KG1 (cell line): ENCODE data around the gene B3GALT4.
A peak's percentile ranks its signal among the peaks of the same experiment; 100 is the strongest.
"Not testable (repeated sequence)": the region's sequence is repeated elsewhere in the genome, so short reads cannot be mapped to it uniquely, and the experiment has no call there.

Experiments
- DNase-seq: peaks from one replicate; lab custom pipeline; 2025; lab: John Stamatoyannopoulos, UW

B3GALT4 gene, protein sequence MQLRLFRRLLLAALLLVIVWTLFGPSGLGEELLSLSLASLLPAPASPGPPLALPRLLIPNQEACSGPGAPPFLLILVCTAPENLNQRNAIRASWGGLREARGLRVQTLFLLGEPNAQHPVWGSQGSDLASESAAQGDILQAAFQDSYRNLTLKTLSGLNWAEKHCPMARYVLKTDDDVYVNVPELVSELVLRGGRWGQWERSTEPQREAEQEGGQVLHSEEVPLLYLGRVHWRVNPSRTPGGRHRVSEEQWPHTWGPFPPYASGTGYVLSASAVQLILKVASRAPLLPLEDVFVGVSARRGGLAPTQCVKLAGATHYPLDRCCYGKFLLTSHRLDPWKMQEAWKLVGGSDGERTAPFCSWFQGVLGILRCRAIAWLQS

DNA sequence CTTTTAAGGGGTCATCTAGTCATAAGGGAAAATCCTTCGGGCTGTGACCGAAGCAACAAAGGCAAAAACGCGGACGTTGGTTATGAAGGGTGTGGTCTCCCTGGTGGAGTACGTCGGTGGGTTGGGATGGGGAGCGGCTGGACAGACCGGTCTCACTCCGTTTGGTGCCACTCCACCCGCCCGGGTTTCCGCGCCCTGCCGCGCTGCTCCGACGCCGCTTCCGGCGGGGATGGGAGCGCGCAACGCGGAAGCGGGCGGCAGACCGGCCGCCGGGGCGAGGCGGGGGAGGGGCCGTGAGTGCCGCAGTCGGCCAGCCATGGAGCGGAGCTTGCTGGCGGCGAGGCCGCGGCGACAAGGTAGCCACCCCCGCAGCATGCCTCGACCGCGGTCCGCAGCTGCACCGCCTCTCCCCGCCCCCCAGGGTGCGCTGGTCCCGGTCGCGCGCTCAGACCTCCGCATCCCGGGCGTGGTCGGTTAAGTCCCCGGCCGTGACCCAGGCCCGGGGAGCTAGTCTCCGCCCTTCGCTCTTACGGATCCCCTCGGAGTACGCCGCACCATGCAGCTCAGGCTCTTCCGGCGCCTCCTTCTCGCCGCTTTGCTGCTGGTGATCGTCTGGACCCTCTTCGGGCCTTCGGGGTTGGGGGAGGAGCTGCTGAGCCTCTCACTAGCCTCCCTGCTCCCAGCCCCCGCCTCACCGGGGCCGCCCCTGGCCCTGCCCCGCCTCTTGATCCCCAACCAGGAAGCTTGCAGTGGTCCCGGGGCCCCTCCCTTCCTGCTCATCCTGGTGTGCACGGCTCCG, at the start of gene B3GALT4:
TSS of gene B3GALT4 (plus strand) at position 260 of the 799 bp plus-strand sequence. CDS start at position 557, 297 bp downstream.
- no peak for DNase-seq

DNA sequence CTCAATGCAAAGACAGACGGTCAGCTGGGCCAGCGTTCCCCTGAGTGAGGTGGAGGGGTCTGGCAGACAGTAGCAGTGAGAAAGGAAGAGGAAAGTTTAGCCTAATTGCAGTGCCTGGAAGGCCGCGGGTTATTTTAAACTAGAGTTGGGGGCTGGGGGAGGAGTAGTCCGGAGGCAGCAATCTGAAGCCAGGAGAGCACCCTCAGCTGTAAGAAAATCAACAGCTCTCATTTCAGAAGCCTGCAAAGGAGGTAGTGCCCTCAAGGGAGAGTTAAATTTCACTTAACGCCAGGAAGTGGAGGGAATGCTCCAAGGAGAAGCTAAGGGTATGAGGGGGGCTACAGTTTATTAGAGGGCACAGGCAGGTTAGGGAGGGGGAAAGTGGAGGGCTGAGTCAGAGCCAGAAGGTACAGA, 41.7 kb upstream of the B3GALT4 start:
- no peak for DNase-seq

DNA sequence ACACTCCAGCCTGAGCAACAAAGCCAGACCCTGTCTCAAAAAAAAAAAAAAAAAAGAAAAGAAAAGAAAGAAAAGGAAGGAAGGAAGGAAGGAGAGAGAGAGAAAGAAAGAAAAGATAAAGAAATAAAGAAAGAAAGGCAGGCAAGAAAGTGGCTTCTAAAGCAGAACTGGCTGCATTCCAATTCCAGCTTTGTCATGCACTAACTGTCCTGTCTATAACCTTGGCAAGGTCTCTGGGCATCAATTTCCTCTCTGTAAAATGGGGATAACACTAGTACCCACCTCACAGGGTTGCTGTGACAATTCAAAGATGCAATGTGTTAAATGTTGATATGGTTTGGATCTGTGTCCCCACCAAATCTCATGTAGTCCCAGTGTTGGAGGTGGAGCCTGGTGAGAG, 40.6 kb upstream of the B3GALT4 start:
- no peak for DNase-seq

DNA sequence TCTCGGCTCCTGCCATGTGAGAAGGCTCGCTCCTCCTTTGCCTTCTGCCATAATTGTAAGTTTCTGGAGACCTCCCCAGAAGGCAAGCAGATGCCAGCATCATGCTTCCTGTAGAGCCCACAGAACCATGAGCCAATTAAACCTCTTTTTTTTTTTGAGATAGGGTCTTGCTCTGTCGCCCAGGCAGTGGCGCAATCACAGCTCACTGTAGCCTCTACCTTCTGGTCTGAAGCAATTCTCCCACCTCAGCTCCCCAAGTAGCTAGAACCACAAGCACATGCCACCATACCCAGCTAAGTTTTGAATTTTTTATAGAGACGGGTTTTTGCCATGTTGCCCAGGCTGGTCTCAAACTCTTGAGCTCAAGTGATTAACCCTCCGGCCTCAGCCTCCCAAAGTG, 40.1 kb upstream of the B3GALT4 start:
- DNase-seq: no peak

DNA sequence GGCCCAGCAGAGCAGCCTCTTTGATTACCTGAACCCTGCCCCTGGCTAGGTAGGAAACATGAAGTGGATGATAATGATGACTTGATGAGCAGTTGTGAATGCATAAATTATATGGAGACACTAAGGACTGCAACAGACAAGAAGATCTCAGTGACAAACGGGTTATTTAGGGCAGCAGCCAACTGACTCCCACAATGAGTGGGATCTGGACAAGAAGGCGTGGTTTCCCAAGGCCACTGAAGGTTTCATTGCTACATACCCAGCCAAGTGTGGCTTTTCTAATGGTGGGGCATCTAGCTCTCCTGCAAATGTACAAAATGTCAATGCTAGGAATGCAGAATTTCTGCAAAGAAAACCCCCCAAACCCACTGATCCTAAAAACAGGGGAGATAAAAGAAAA, 39.2 kb upstream of the B3GALT4 start:
- DNase-seq: no peak

DNA sequence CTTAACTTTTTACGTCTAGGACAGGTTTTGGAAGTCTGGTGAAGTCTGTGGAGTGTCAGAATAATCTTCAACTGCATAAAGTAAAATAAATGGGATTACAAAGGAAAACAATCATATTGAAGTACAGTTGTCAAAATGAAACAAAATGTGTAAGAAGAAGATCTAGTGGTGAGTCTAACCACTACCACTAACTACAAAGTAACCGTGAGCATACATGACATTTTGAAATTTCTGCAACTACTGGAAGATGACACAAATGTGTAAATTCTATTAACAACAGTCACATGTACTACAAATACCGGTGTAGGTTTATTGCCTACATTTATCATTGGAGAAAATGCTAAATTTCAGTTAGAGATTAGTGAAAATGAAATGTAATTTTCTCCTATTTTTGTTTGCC, 35.0 kb upstream of the B3GALT4 start:
- no peak for DNase-seq

DNA sequence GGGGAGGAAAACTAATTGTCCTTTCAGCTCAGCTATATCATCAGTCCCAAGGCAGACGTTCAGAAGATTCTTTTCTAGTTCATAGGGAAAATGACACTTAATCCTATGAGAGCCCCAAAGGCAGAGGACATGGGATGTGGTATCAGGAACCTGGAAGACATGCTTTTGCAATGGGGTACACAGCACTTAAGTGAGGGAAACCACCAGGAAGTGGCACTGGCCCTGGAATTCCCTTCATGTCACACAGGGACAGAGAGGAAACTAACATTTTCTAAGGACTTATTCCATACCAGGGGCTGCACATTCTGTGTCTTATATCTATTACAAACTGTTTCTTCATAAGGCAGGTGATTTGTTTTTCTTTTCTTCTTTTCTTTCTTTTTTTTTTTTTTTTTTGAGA, 33.4 kb upstream of the B3GALT4 start:
- DNase-seq: no peak

DNA sequence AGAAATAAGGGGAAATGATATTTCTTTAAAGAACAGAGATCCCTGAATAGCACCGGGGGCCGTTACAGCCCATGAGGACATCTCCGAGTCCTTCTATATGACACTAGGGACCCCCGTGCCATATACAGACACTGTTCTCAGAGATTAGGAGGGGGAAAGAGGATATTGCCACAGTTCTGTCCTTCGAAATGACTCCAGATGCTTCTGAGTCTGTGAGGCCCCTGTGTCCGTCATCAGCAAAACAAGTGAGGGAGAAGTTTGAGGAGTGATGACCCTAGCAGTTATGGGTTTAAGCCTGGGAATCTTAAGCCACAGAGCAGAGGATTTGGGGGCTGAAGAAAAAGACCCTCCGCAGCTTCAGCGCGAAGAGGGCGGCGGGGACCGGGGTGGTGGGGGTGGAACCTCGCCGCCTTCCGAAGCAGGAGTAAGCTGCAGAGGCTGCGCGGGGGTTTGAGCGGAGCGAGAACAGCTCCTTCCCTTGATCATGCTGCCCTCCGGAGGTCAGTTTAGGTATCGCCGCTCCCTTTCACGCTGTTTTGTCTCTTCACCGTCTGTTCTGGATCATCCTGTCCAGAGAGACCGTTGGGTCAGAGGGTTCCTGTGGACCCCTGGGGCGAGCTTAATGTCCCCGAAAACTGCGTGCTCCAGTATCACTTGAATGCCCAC, 28.8 kb upstream of the B3GALT4 start:
- peak; percentile 76 for DNase-seq

DNA sequence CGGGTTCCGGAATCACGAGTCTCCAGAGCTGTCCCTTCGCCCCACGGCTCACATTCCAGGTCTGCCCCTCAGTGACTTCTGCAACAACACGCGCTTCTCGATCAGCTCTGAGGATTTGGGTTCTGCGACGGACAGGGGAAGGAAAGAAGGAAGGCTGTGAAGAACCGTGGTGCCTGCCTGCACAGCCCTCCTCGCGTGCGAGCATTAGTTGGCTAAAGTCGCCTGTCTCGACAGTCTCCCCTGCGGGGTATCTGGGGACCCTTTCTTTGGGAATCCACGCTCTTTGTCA, 28.3 kb upstream of the B3GALT4 start:
- peak; percentile 76 for DNase-seq

DNA sequence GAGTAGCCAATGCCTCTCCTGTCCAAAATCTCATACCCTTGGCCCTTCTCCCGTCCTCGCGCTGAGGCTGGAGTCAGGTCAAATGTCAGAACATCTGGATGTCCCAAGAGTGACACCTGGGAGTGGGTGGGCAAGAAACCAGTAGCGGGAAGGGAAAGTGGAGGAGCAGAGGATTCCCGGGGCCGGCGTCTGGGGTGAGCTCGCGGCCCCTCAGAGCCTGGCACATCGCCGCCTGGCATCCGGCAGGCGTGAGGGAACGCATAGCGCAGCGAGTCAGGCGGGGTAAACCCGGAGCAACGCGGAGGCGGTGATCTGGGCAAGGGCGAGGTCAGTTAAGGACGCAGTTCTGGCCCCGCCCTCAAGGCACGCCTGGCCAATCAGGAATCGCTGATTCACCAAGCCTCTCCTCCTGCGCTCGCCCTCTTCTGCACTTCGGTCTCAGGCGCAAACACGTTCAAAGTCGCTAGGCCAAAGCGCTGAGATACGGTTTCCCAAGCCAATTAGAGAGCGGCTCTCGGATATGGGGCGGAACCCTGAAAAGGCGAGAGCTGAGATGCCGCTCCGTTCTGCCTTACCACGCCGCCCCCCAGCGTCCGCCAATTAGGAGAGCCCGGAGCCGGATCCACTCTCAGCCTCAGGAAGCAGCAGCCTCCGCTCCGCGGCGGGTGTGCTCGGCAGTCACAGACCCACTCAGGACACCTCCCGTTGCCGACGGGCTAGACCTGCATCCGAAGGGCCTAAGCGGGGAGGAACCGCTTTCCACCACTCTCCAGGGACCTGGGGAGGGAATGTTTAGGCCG, 27.8 kb upstream of the B3GALT4 start:
- DNase-seq: peak; percentile 99

DNA sequence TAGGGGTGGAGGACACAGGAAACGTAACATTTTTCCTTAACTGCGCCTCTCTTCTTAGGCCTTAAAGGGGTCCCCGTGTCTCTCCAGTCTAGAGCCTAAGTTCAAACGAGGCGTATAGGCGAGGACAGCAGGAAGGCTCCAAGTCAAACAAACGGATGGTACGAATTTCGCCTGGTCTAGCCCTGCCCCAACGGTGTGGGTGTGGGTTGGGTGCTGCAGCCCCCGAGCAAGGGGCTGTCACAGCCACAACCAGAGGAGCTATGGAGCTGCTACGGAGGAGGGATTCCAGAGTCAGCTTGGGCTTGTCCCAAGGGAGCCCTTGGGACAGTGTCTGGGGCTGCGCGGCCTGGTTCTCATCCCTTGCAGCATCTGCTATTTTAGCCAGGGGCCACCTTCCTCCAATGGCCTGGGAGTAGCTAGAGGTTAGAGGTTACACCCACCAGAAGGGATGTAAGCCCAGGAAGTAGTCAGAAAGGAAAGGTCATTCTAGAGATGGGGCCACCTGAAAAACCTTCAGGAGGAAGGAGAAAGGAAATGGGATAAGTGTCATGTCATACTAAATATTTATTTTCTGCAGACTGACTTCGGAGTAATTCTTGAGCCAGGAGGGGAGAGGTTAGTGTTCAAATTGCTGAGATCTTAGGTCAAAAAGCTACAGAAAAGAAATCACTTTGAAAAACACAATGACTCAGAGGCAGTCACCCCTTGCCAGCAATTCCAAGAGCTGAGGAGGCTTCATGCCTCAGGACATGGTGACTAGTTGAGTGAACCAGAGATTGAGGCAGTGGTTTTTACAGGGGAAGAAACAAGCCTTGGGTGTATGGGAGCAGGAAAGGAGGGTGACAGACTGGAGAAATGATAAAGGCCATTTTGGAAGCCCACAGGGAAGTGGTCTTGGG, 26.9 kb upstream of the B3GALT4 start:
- no peak for DNase-seq

DNA sequence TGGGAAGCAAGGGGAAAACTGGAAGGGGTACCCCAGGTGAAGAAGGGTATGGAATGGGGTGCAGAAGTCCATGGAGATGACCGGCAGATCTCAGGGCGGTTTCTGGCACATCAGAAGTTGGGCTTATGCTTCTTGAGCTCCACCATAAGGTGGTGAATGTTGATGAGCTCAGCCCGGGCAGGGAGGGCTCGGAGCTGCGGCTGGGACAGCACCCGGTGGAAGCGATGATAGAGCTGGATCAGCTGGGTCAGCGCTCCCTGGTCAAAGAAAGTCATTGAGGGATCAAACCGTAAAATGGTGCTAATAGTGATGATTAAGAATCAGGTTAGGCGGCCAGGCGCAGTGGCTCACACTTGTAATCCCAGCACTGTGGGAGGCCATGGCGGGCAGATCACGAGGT, 26.2 kb upstream of the B3GALT4 start:
- no peak for DNase-seq

DNA sequence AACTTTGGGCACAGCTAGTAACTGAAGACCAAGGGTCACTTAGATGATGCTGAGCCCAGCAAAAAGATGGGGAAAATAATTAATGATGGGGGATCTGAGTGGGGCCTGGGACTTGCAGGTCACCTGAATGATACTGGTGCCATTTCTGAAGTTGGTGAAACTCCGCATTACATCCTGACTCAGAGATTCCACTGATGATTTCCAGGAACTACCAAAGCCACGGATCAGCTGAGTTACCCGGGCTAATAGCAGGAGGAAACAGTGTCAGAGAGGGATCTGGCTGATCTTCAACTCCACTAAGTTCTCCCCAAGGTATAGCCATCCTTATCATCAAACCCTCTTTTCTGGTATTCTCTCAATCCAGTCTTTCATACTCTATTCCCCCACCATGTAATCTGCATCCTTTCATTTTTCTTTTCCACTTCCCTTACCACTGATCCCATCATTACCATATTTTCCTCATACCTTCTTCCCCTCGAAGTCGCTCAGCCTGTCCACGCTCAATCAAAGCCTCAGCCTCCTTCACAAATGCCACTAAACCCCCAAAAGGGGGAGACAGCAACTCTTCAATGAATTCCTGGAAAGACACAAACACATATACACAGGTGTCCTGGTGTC, 25.4 kb upstream of the B3GALT4 start:
- no peak for DNase-seq

DNA sequence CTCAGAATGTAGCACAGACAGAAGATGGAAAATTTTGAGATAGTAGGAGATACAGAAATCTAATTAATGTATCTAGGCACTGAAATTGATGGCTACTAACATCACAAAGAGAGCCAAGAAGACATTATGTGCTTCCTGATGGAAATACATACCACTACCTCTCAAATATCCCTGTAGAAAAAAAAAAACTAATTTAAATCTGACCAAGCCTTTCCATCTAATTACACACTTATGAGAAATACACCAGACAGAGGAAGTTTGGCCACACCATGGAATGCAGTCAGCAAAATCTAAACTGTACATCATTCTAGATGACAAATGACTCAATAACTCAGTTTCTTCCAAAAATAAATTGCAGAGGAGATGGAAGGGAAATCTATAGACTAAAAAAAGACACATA, 24.2 kb upstream of the B3GALT4 start:
- DNase-seq: no peak

DNA sequence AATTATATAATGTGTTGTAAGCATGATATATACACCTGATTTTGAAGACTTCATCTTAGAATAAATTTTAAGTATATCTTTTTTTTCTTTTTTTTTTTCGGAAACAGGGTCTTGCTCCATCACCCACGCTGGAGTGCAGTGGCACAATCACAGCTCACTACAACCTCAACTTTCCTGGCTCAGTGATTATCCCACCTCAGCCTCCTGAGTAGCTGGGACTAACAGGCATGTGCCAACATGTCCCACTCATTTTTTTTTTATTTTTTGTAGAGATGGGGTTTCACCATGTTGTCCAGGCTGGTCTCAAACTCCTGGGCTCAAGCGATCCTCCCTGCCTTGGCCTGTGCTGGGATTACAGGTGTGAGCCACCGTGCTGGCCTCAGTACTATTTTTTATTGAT, 22.3 kb upstream of the B3GALT4 start:
- no peak for DNase-seq

DNA sequence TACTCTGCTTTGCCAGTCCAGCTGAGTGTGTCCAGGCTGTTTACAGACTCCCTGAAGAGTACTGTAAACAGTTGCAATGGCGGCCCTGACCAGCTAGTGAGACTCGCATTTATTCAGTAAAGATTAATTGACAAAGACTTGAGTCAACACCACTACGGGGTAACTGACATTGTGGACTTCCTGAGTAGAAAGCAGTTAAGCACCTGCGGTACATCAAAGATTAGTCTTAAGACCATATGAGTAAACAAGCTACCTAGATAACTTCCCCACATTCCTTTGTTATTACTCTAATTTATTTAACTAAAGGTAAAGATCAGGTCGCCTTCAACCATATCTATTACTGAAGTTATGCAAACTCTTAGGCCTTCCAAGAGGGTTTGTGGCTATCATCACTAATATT, 17.9 kb upstream of the B3GALT4 start:
- no peak for DNase-seq

DNA sequence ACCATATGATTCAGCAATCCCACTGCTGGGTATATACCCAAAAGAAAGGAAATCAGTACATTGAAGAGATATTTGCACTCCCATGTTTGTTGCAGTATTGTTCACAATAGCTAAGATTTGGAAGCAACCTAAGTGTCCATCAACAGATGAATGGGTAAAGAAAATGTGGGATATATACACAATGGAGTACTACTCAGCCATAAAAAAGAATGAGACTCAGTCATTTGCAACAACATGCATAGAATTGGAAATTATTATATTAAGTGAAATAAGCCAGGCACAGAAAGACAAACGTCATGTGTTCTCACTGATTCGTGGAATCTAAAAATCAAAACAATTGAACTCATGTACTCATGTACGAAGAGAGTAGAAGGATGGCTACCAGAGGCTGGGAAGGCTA, 14.4 kb upstream of the B3GALT4 start:
- not testable (repeated sequence) for DNase-seq

DNA sequence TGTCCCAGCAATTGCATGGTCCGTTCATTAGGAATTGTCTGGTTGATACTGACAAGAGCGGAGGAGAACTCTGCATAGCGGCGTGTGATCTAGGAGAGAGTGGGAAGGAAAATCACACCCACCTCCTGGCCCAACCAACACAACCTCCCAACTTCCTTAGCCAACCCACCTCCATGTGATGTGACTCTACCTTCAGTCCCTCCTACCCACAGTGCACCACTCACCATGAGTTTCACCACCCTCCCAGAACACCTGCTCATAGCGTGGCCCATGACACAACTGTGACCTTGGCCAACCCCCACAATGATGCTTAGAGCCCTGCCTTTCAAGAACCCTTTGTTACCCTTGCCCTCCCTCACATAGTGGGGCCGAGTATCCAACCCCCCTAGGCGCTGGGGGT, 12.9 kb upstream of the B3GALT4 start:
- DNase-seq: no peak

DNA sequence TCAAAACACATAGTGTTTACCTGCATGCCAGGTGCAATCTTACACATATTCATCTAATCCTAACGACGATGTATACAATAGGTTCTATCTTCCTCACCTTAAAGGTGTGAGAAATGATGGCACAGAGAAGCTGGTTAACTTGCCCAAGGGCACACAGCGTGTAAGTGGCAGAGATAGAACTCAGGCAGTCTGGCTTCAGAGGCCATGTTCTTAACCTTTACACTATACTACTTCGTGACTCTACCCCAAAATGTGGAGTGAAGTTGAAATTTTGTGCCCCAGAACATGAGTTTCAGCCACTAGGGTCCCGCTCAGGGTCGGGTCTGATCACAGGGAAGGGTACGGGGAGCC, 5.8 kb upstream of the B3GALT4 start:
- DNase-seq: peak; percentile 80

DNA sequence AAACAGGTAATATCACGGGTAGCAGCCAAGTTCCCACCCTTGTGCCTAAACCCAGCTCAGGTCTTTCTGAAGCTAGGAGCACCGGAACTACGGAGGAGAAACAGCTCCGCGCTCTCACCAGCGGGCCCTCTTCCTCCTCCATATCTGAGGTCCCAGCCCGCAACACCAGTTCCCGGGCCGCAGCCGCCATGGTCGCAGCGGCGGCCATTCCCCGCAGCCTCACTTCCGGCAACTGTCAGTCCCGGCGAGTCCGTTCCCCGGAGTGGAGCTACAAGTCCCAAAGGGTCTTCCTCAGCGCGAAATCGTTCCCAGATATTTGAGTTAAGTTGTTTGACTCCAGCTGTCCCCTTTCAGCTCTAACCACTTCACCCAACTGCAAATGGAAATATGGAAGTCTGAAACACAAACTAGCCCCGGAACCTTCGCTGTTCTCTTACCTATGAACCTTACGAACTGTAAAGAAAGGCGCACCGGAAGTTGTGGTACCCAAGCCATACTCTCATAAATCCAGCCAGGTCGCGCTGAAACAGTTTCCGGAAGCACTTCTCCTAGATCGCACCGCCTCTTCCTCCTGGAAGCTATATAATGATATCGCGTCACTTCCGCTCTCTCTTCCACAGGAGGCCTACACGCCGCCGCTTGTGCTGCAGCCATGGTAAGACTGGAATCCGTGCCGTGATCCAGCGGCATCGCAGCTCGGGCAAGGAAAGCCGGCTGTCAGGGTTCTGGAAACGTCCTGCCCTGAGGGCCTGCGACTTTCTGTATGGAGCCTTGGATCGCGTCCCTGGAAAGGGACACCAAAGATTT, 5.3 kb upstream of the B3GALT4 start, which contains the start of the genes RPS18 and VPS52:
TSS of gene RPS18 (plus strand) at position 608 of the 807 bp plus-strand sequence. CDS start at position 653, 45 bp downstream.
TSS of gene VPS52 (minus strand) at position 409 of the 807 bp plus-strand sequence. CDS start at position 208, 201 bp downstream.
- DNase-seq: peak; percentile 97
